ENCODE measurements around the gene YWHAG.
A peak's percentile ranks its signal among the peaks of the same experiment; 100 is the strongest.
"Not testable (repeated sequence)": the region's sequence is repeated elsewhere in the genome, so short reads cannot be mapped to it uniquely, and the experiment has no call there.

Gene YWHAG

GRCh38 chr7:76294344-76295024 lies 64.3 kb downstream of the YWHAG start:
- peak; percentile 98 for DNase-seq (ENCODE audit: low read depth)

GRCh38 chr7:76293407-76293901 lies 65.3 kb downstream of the YWHAG start:
- no peak for DNase-seq (ENCODE audit: low read depth)

- DNase-seq (ENCODE audit: low read depth) = not testable (repeated sequence)
Measured at GRCh38 chr7:76292911-76293310, 65.9 kb downstream of the YWHAG start.

- peak; percentile 47 for DNase-seq (ENCODE audit: low read depth)
Measured at GRCh38 chr7:76292213-76292573, 66.6 kb downstream of the YWHAG start.

- DNase-seq (ENCODE audit: low read depth) = peak; percentile 99
Measured at GRCh38 chr7:76291351-76292212, 67.2 kb downstream of the YWHAG start.

- DNase-seq (ENCODE audit: low read depth) = peak; percentile 54
Measured at GRCh38 chr7:76290847-76291350, 67.9 kb downstream of the YWHAG start.

- DNase-seq (ENCODE audit: low read depth) = no peak
Measured at GRCh38 chr7:76286842-76287403, 71.9 kb downstream of the YWHAG start.

GRCh38 chr7:76285604-76286374 lies 73.0 kb downstream of the YWHAG start:
- no peak for DNase-seq (ENCODE audit: low read depth)

- DNase-seq (ENCODE audit: low read depth) = no peak
Measured at GRCh38 chr7:76283254-76284159, 75.3 kb downstream of the YWHAG start.

- DNase-seq (ENCODE audit: low read depth) = peak; percentile 29
Measured at GRCh38 chr7:76282344-76283253, 76.2 kb downstream of the YWHAG start.

GRCh38 chr7:76281706-76282343 lies 77.0 kb downstream of the YWHAG start:
- DNase-seq (ENCODE audit: low read depth) = no peak

GRCh38 chr7:76281006-76281705 lies 77.6 kb downstream of the YWHAG start:
- no peak for DNase-seq (ENCODE audit: low read depth)

GRCh38 chr7:76280408-76280807 lies 78.4 kb downstream of the YWHAG start:
- no peak for DNase-seq (ENCODE audit: low read depth)

- peak; percentile 38 for DNase-seq (ENCODE audit: low read depth)
Measured at GRCh38 chr7:76278540-76278939, 80.3 kb downstream of the YWHAG start.
